Choroid plexus epithelial cell (primary cell): ENCODE results near the gene NT5E.

Experiments used
- DNase-seq: peaks from one replicate; pipeline ENCODE4 v3.0.0-alpha.2; 2010; ENCODE audit warnings: low read depth
- H3K4me3 ChIP-seq: 2 replicates; pipeline ENCODE4 v1.5.1; 2011; ENCODE audit warnings: low read depth, mild to moderate bottlenecking, control low read depth, low read length, moderate library complexity
- CTCF ChIP-seq: conservative IDR thresholded peaks from 2 replicates; pipeline ENCODE4 v1.5.1; 2011; ENCODE audit warnings: low read depth, mild to moderate bottlenecking, control low read depth, inconsistent platforms, low read length, moderate library complexity

The NT5E gene

GRCh38 chr6:85435851-85436250, 14.0 kb upstream of the NT5E start:
- no peak for DNase-seq
- no peak overlapping the region for H3K4me3 ChIP-seq
- TF ChIP-seq CTCF, result no peak

GRCh38 chr6:85436411-85436810, 13.5 kb upstream of the NT5E start:
- no peak for TF ChIP-seq CTCF
- H3K4me3 ChIP-seq, result no peak overlapping the region
- peak; percentile 79 for DNase-seq

GRCh38 chr6:85436939-85437495, 12.9 kb upstream of the NT5E start:
- no peak for DNase-seq
- no peak for TF ChIP-seq CTCF
- H3K4me3 ChIP-seq, result no peak overlapping the region

- no peak for TF ChIP-seq CTCF
- DNase-seq, result no peak
- H3K4me3 ChIP-seq, result no peak overlapping the region
Measured at GRCh38 chr6:85443349-85444117, 6.3 kb upstream of the NT5E start.

- H3K4me3 ChIP-seq, result peak overlapping the region; percentile 89
- DNase-seq, result peak; percentile 89
- TF ChIP-seq CTCF, result no peak
Measured at GRCh38 chr6:85449388-85449817, 480 bp upstream of the NT5E start.

- no peak for DNase-seq
- H3K4me3 ChIP-seq, result peak overlapping the region; percentile 89
- no peak for TF ChIP-seq CTCF
Measured at GRCh38 chr6:85451565-85452306, 1.9 kb downstream of the NT5E start.
